Natural killer cell (primary cell): ENCODE results near the gene ERF. TPM values are rescaled to one million over a fixed set of nuclear protein-coding genes. Genes with fewer than 3 reads are reported as not detected.
A peak's percentile ranks its signal among the peaks of the same experiment; 100 is the strongest.

Experiments used
- ATAC-seq, 3 donors: fragments of 150-1000 bp in 2 of 3; fragments of 200-7000 bp in 1 of 3; cut with Tn5 transposase; 1 replicate in 1 of 3; 2 replicates in 2 of 3; pipeline ENCODE4 v1.10.0; 2021; ENCODE audit warnings: mild to moderate bottlenecking in 2 of 3, moderate library complexity in 2 of 3
- DNase-seq, 2 donors: peaks; one replicate each; pipeline versions ENCODE4 v3.0.0 to v3.0.0-alpha.2; 2013 to 2021; ENCODE audit warnings: mixed read lengths in 1 of 2
- H3K27ac ChIP-seq: one replicate; pipeline ENCODE4 v1.5.1; 2013; ENCODE audit warnings: mild to moderate bottlenecking, low read length
- H3K27me3 ChIP-seq: one replicate; pipeline ENCODE4 v1.6.1; 2013; ENCODE audit warnings: low read length; ENCODE audit not compliant: control insufficient read depth, insufficient read depth
- H3K36me3 ChIP-seq: one replicate; pipeline ENCODE4 v1.6.1; 2013; ENCODE audit warnings: low read length; ENCODE audit not compliant: control insufficient read depth, insufficient read depth
- H3K4me1 ChIP-seq: one replicate; pipeline ENCODE4 v1.6.1; 2013; ENCODE audit warnings: low read length; ENCODE audit not compliant: control insufficient read depth, insufficient read depth
- H3K4me3 ChIP-seq: one replicate; pipeline ENCODE4 v1.5.1; 2013; ENCODE audit warnings: low read length
- H3K9me3 ChIP-seq: one replicate; pipeline ENCODE4 v1.6.1; 2013; ENCODE audit warnings: low read length; ENCODE audit not compliant: control insufficient read depth, insufficient read depth
- H3K27ac Mint-ChIP-seq, 2 donors: one replicate each; pipeline ENCODE4 v1.8.0; 2022; ENCODE audit warnings: mild to moderate bottlenecking in 2 of 2, mixed read lengths in 2 of 2, moderate library complexity in 1 of 2
- H3K27me3 Mint-ChIP-seq, 2 donors: one replicate each; pipeline ENCODE4 v1.8.0; 2022; ENCODE audit warnings: low read depth in 2 of 2, mixed read lengths in 2 of 2
- H3K36me3 Mint-ChIP-seq: one replicate; pipeline ENCODE4 v1.8.0; 2022; ENCODE audit warnings: mixed read lengths
- H3K4me1 Mint-ChIP-seq, 2 donors: one replicate each; pipeline ENCODE4 v1.8.0; 2022; ENCODE audit warnings: mixed read lengths in 2 of 2
- H3K4me3 Mint-ChIP-seq: one replicate; pipeline ENCODE4 v1.8.0; 2022; ENCODE audit warnings: mild to moderate bottlenecking, moderate library complexity, mixed read lengths
- H3K9me3 Mint-ChIP-seq, 2 donors: one replicate each; pipeline ENCODE4 v1.8.0; 2022; ENCODE audit warnings: mixed read lengths in 2 of 2
- CTCF ChIP-seq: fragments of 200-600 bp; IDR thresholded peaks from one replicate; pipeline ENCODE4 v1.8.0; 2022; ENCODE audit warnings: antibody characterized with exemption
- WGBS: methylation state at CpG from one replicate; pipeline ENCODE4 v1.1.7; 2013; ENCODE audit warnings: missing lambda C conversion rate; ENCODE audit not compliant: insufficient coverage; 5-methylcytosine and 5-hydroxymethylcytosine counted together
- intact Hi-C: fragments of 100-400 bp; cut with micrococcal nuclease; formaldehyde crosslinking; loops from one replicate; pipeline ENCODE4 v1.14.2; 2022
- total RNA-seq, 4 donors: library from RNA; stranded (reverse); fragments of 120-200 nt in 1 of 4; gene quantifications; one replicate each; pipeline versions ENCODE4 v1.2.3 to v1.2.4, GENCODE V29; 2013 to 2022

ERF gene
- total RNA-seq, 3 donors from 2014 or later (not counting 1 experiment from before 2014, with no cell fraction given), result 58.3 to 115 (median 75.6) TPM

- ATAC-seq (no peak), DNase-seq (no peak)
- Histone ChIP-seq H3K27me3 (no peaks in the 10 kb centered on the region), H3K4me1 (no peaks in the 10 kb centered on the region), H3K4me3 (no peak overlapping the region), H3K36me3 (peaks cover 53% of the 10 kb centered on the region), H3K9me3 (no peaks in the 10 kb centered on the region), H3K27ac (no peak overlapping the region)
- TF ChIP-seq CTCF, result no peak
- WGBS, result 96% methylated on average over 14 of the region's 14 CpGs
- intact Hi-C loops, result no loop called here
- H3K27me3 Mint-ChIP-seq, result no peaks in the 10 kb centered on the region
- H3K36me3 Mint-ChIP-seq, result no peaks in the 10 kb centered on the region
- no peak overlapping the region for H3K4me3 Mint-ChIP-seq
- no peaks in the 10 kb centered on the region for H3K9me3 Mint-ChIP-seq
- H3K4me1 Mint-ChIP-seq, result peaks cover 0 to 12% of the 10 kb centered on the region in 2 donors
- H3K27ac Mint-ChIP-seq, result no peak overlapping the region
These were observed 38.0 kb upstream of the ERF start for GRCh38 chr19:42292963-42293362.

GRCh38 chr19:42292042-42292960 is 37.4 kb upstream of the ERF start:
- Mint-ChIP-seq H3K4me1 (peaks cover 0 to 12% of the 10 kb centered on the region in 2 donors), H3K4me3 (no peak overlapping the region), H3K27me3 (no peaks in the 10 kb centered on the region), H3K9me3 (no peaks in the 10 kb centered on the region), H3K36me3 (no peaks in the 10 kb centered on the region), H3K27ac (peak overlapping the region in 1 of 2 donors; percentile 37)
- Histone ChIP-seq H3K4me3 (no peak overlapping the region), H3K9me3 (no peaks in the 10 kb centered on the region), H3K27ac (no peak overlapping the region), H3K36me3 (peaks cover 60% of the 10 kb centered on the region), H3K4me1 (no peaks in the 10 kb centered on the region), H3K27me3 (no peaks in the 10 kb centered on the region)
- DNase-seq (no peak), ATAC-seq (no peak)
- intact Hi-C loops, result no loop called here
- 96% methylated on average over 27 of the region's 27 CpGs for WGBS
- no peak for TF ChIP-seq CTCF

- H3K27me3 ChIP-seq, result no peaks in the 10 kb centered on the region
- no peak for TF ChIP-seq CTCF
- Mint-ChIP-seq H3K27ac (peak overlapping the region in 1 of 2 donors; percentile 37), H3K9me3 (no peaks in the 10 kb centered on the region), H3K4me3 (no peak overlapping the region), H3K27me3 (no peaks in the 10 kb centered on the region), H3K36me3 (no peaks in the 10 kb centered on the region), H3K4me1 (peaks cover 0 to 13% of the 10 kb centered on the region in 2 donors)
- H3K4me1 ChIP-seq, result no peaks in the 10 kb centered on the region
- no peak overlapping the region for H3K27ac ChIP-seq
- 88% methylated on average over 9 of the region's 9 CpGs for WGBS
- intact Hi-C loops, result loop anchor here (1.0 kb wide), 1 partner anchor 183 kb away; no protein-coding TSS in a partner anchor
- DNase-seq, result no peak
- H3K4me3 ChIP-seq, result no peak overlapping the region
- no peak for ATAC-seq
- no peaks in the 10 kb centered on the region for H3K9me3 ChIP-seq
- H3K36me3 ChIP-seq, result peaks cover 66% of the 10 kb centered on the region
These were observed 36.5 kb upstream of the ERF start for GRCh38 chr19:42291435-42291810.
